DND-41 (cell line): Measurements from ENCODE around the gene SLC1A3.

Experiments
- ATAC-seq: fragments of 200-7000 bp; cut with Tn5 transposase; 3 replicates; pipeline ENCODE4 v1.9.1; 2021; ENCODE audit warnings: low read depth; ENCODE audit not compliant: insufficient read depth
- DNase-seq: peaks from one replicate; pipeline ENCODE4 v3.0.0-alpha.2; 2020
- H2AFZ ChIP-seq: 2 replicates; pipeline ENCODE4 v1.6.0; 2012; ENCODE audit warnings: low read depth, low read length
- H3K27ac ChIP-seq: 2 replicates; pipeline ENCODE4 v1.5.1; 2012; ENCODE audit warnings: low read length, inconsistent platforms
- H3K27me3 ChIP-seq: fragments of 200-600 bp; sonication (generic); 2 replicates; pipeline ENCODE4 v1.6.0; 2012; ENCODE audit warnings: low read length, mild to moderate bottlenecking, inconsistent platforms; ENCODE audit not compliant: insufficient read depth, poor library complexity
- H3K36me3 ChIP-seq: 2 replicates; pipeline ENCODE4 v1.5.1; 2012; ENCODE audit warnings: low read length, inconsistent platforms; ENCODE audit not compliant: insufficient read depth
- H3K4me1 ChIP-seq: 2 replicates; pipeline ENCODE4 v1.5.1; 2012; ENCODE audit warnings: mild to moderate bottlenecking, low read length; ENCODE audit not compliant: insufficient read depth
- H3K4me2 ChIP-seq: 2 replicates; pipeline ENCODE4 v1.6.0; 2012; ENCODE audit warnings: mild to moderate bottlenecking, moderate library complexity, low read length, inconsistent platforms; ENCODE audit not compliant: insufficient read depth
- H3K4me3 ChIP-seq, 2 experiments: fragments of 200-600 bp in 1 of 2; shearing (Covaris generic) in 1 of 2; 2 replicates each; pipeline ENCODE4 v1.5.1; 2012 to 2016; ENCODE audit warnings: inconsistent platforms in 2 of 2, low read length in 2 of 2, mild to moderate bottlenecking in 2 of 2, low read depth in 1 of 2, moderate library complexity in 1 of 2
- H3K79me2 ChIP-seq: 2 replicates; pipeline ENCODE4 v1.6.0; 2012; ENCODE audit warnings: low read length, inconsistent platforms; ENCODE audit not compliant: insufficient read depth
- H3K9ac ChIP-seq: 2 replicates; pipeline ENCODE4 v1.6.0; 2012; ENCODE audit warnings: low read depth, mild to moderate bottlenecking, inconsistent platforms, low read length, moderate library complexity
- H3K9me3 ChIP-seq: 2 replicates; pipeline ENCODE4 v1.5.1; 2012; ENCODE audit warnings: low read length, moderate library complexity, mild to moderate bottlenecking, inconsistent platforms; ENCODE audit not compliant: insufficient read depth, severe bottlenecking
- H4K20me1 ChIP-seq: 2 replicates; pipeline ENCODE4 v1.6.0; 2012; ENCODE audit warnings: low read length; ENCODE audit not compliant: insufficient read depth
- CTCF ChIP-seq: IDR thresholded peaks from 2 replicates; pipeline ENCODE4 v1.5.1; 2012; ENCODE audit warnings: borderline replicate concordance, low read length, moderate library complexity, mild to moderate bottlenecking; ENCODE audit not compliant: poor library complexity, severe bottlenecking; ENCODE audit errors: extremely low read depth
- EZH2 ChIP-seq: IDR thresholded peaks from 3 replicates; pipeline ENCODE4 v1.6.1; 2012; ENCODE audit warnings: borderline replicate concordance, low read depth, mild to moderate bottlenecking, moderate library complexity, low read length, inconsistent platforms; ENCODE audit not compliant: severe bottlenecking

Gene SLC1A3

GRCh38 chr5:36606036-36606427 lies 374 bp upstream of the SLC1A3 start:
- no peak overlapping the region for H3K27ac ChIP-seq
- no peak overlapping the region for H2AFZ ChIP-seq

GRCh38 chr5:36607114-36607571 lies 737 bp downstream of the SLC1A3 start:
- H3K27ac ChIP-seq: no peak overlapping the region
- no peak overlapping the region for H3K4me2 ChIP-seq
- no peaks in the 10 kb centered on the region for H3K79me2 ChIP-seq
- H4K20me1 ChIP-seq: no peaks in the 10 kb centered on the region
- no peak overlapping the region for H3K9ac ChIP-seq
- no peak overlapping the region for H2AFZ ChIP-seq
- DNase-seq: no peak
- no peak for ATAC-seq
- no peaks in the 10 kb centered on the region for H3K36me3 ChIP-seq
- H3K27me3 ChIP-seq: peaks cover 21% of the 10 kb centered on the region
- TF ChIP-seq CTCF (no peak), EZH2 (no peak)
- no peaks in the 10 kb centered on the region for H3K4me1 ChIP-seq
- H3K9me3 ChIP-seq: no peaks in the 10 kb centered on the region
- H3K4me3 ChIP-seq: no peak overlapping the region

More at GRCh38 chr5:36606036-36606427, 374 bp upstream of the SLC1A3 start:
- Histone ChIP-seq H3K4me1 (no peaks in the 10 kb centered on the region), H3K27me3 (peaks cover 21% of the 10 kb centered on the region), H3K79me2 (no peaks in the 10 kb centered on the region), H3K9ac (no peak overlapping the region), H4K20me1 (no peaks in the 10 kb centered on the region), H3K4me3 (no peak overlapping the region), H3K9me3 (no peaks in the 10 kb centered on the region), H3K4me2 (no peak overlapping the region), H3K36me3 (no peaks in the 10 kb centered on the region)
- ATAC-seq (no peak), DNase-seq (no peak)
- TF ChIP-seq CTCF: no peak
- TF ChIP-seq EZH2: no peak

- no peaks in the 10 kb centered on the region for H3K4me1 ChIP-seq
- H3K9ac ChIP-seq: no peak overlapping the region
- H3K79me2 ChIP-seq: no peaks in the 10 kb centered on the region
- H3K4me3 ChIP-seq: no peak overlapping the region
- DNase-seq: no peak
- no peaks in the 10 kb centered on the region for H4K20me1 ChIP-seq
- ATAC-seq: no peak
- H3K27ac ChIP-seq: no peak overlapping the region
- no peaks in the 10 kb centered on the region for H3K36me3 ChIP-seq
- no peaks in the 10 kb centered on the region for H3K9me3 ChIP-seq
- TF ChIP-seq EZH2 (no peak), CTCF (no peak)
- no peak overlapping the region for H3K4me2 ChIP-seq
- H2AFZ ChIP-seq: no peak overlapping the region
- H3K27me3 ChIP-seq: peaks cover 21% of the 10 kb centered on the region
Observed at GRCh38 chr5:36607838-36608783, 1.7 kb downstream of the SLC1A3 start.

GRCh38 chr5:36610621-36611020 lies 4.2 kb downstream of the SLC1A3 start:
- no peak overlapping the region for H3K9ac ChIP-seq
- no peaks in the 10 kb centered on the region for H3K9me3 ChIP-seq
- no peak overlapping the region for H3K27ac ChIP-seq
- no peaks in the 10 kb centered on the region for H3K4me1 ChIP-seq
- H3K4me3 ChIP-seq: no peak overlapping the region
- ATAC-seq: no peak
- H2AFZ ChIP-seq: no peak overlapping the region
- no peaks in the 10 kb centered on the region for H3K36me3 ChIP-seq
- TF ChIP-seq CTCF: no peak
- no peak for TF ChIP-seq EZH2
- H4K20me1 ChIP-seq: no peaks in the 10 kb centered on the region
- peaks cover 21% of the 10 kb centered on the region for H3K27me3 ChIP-seq
- DNase-seq: no peak
- H3K4me2 ChIP-seq: no peak overlapping the region
- no peaks in the 10 kb centered on the region for H3K79me2 ChIP-seq
